Measurements from ENCODE around the gene CROCC.
"Not testable (repeated sequence)": the region's sequence is repeated elsewhere in the genome, so short reads cannot be mapped to it uniquely, and the experiment has no call there.

DNA sequence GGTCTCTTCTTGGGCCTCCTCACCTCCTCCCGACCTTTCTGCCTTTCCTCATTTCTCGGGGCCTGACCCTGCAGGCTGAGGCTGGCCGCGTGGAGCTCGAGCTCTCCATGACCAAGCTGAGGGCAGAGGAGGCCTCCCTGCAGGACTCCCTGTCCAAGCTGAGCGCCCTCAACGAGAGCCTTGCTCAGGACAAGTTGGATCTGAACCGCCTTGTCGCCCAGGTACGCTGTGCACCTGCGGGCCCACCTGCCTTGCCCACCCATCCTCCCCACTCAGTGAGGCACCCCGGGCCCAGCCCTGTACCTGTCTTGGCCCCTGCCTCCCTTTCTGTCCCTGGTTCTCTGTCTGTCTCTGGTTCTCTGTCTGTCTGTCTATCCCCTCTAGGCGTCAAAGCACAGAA is 24.5 kb downstream of the CROCC start:
- TF ChIP-seq POLR2A (IDR thresholded peaks at IDR 0.05; ENCODE audit: low read length); GATA1 (IDR thresholded peaks at IDR 0.05; ENCODE audit: low read depth, low read length): not testable (repeated sequence)

Data from erythroblast (primary cell).